ENCODE measurements around the gene SLC8A1.

- TF ChIP-seq POLR2A (IDR thresholded peaks at IDR 0.05; ENCODE audit: low read length) (no peak), GATA1 (IDR thresholded peaks at IDR 0.05; ENCODE audit: low read depth, low read length) (no peak)
Measured at GRCh38 chr2:40430776-40431599, 20.9 kb downstream of the SLC8A1 start.

All from erythroblast (primary cell).